HT1080 (cell line): ENCODE results near the gene HS3ST5. TPM values are rescaled to one million over a fixed set of nuclear protein-coding genes. Genes with fewer than 3 reads are reported as not detected.
"Not testable (repeated sequence)": the region's sequence is repeated elsewhere in the genome, so short reads cannot be mapped to it uniquely, and the experiment has no call there.

Source experiments
- DNase-seq: peaks from one replicate; pipeline ENCODE4 v3.0.0-alpha.2; 2015; ENCODE audit warnings: low read depth
- total RNA-seq: library from RNA; depleted of rRNA; stranded (reverse); fragments of >200 nt; shearing (Covaris generic); gene quantifications from 2 replicates; pipeline ENCODE4 v1.2.3, GENCODE V29; 2014

The HS3ST5 gene
- total RNA-seq, 1 experiment from 2014 or later, result 0.18 TPM

- peak; percentile 64 for DNase-seq
Measured at GRCh38 chr6:114339706-114340105, 3.1 kb downstream of the HS3ST5 start.

GRCh38 chr6:114334237-114334636 lies 8.6 kb downstream of the HS3ST5 start:
- DNase-seq, result no peak

- no peak for DNase-seq
Measured at GRCh38 chr6:114327074-114327473, 15.7 kb downstream of the HS3ST5 start.

GRCh38 chr6:114323784-114324183 lies 19.0 kb downstream of the HS3ST5 start:
- DNase-seq, result no peak

GRCh38 chr6:114319749-114320148 lies 23.1 kb downstream of the HS3ST5 start:
- DNase-seq, result no peak

- DNase-seq, result no peak
Measured at GRCh38 chr6:114315831-114316595, 26.8 kb downstream of the HS3ST5 start.

- DNase-seq, result not testable (repeated sequence)
Measured at GRCh38 chr6:114313816-114314215, 29.0 kb downstream of the HS3ST5 start.

- DNase-seq, result no peak
Measured at GRCh38 chr6:114312931-114313330, 29.9 kb downstream of the HS3ST5 start.

GRCh38 chr6:114310053-114310452 lies 32.8 kb downstream of the HS3ST5 start:
- DNase-seq, result no peak

- peak; percentile 8 for DNase-seq
Measured at GRCh38 chr6:114304304-114304887, 38.4 kb downstream of the HS3ST5 start.

GRCh38 chr6:114301596-114302219 lies 41.1 kb downstream of the HS3ST5 start:
- no peak for DNase-seq

GRCh38 chr6:114297135-114297534 lies 45.7 kb downstream of the HS3ST5 start:
- DNase-seq, result no peak

- DNase-seq, result no peak
Measured at GRCh38 chr6:114292431-114292830, 50.4 kb downstream of the HS3ST5 start.

- DNase-seq, result no peak
Measured at GRCh38 chr6:114291428-114291827, 51.4 kb downstream of the HS3ST5 start.

GRCh38 chr6:114290864-114291263 lies 52.0 kb downstream of the HS3ST5 start:
- no peak for DNase-seq

- no peak for DNase-seq
Measured at GRCh38 chr6:114288701-114289495, 53.9 kb downstream of the HS3ST5 start.

- no peak for DNase-seq
Measured at GRCh38 chr6:114287461-114287860, 55.4 kb downstream of the HS3ST5 start.

GRCh38 chr6:114286211-114286610 lies 56.6 kb downstream of the HS3ST5 start:
- no peak for DNase-seq

GRCh38 chr6:114284281-114284680 lies 58.5 kb downstream of the HS3ST5 start:
- DNase-seq, result peak; percentile 67

- no peak for DNase-seq
Measured at GRCh38 chr6:114282292-114282691, 60.5 kb downstream of the HS3ST5 start.

- DNase-seq, result no peak
Measured at GRCh38 chr6:114281496-114281895, 61.3 kb downstream of the HS3ST5 start.
